ENCODE measurements around the gene RFNG.

Gene RFNG

DNA sequence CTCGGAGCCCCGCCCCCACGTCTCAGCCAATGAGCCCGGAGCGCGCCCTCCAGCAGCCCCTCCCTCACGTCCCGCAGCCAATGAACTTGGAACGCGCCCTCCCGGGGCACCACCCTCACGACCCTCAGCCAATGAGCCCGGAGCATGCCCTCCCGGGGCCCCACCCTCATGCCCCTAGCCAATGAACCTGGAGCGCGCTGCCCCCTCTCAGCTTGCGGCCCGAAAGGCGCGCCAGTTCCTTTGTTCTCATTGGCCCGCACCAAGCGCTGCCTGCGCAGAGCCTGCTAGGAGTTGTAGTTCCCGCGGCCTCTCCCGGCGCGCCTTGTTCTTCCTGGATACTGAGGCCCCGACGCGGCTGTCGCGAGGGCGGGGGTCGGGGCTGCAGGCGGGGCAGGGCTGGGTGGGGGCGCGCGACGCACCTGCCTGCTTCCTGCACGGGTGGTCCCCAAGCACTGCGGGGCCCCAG is 28.6 kb downstream of the RFNG start, which contains the start of gene LRRC45:
Gene LRRC45, plus strand, starts transcription at position 325 of the 466 bp plus-strand sequence. CDS start 339 bp downstream, outside the sequence.
- Histone ChIP-seq H3K9me3 (ENCODE audit: low read depth, low read length) (no peaks in the 10 kb centered on the region), H3K9ac (ENCODE audit: insufficient read length) (peak within 1 kb of the TSS; percentile 85), H3K27ac (no peak within 1 kb of the TSS), H3K36me3 (ENCODE audit: insufficient read depth, low read length) (no peaks in the 10 kb centered on the region), H3K4me3 (peak within 1 kb of the TSS; percentile 98)
- peak; percentile 96 for DNase-seq (ENCODE audit: low read depth, low spot score)
- TF ChIP-seq FOXP2 (optimal IDR thresholded peaks at IDR 0.05; ENCODE audit: control extremely low read depth, extremely low read length, insufficient read depth): peak; percentile 45
- TF ChIP-seq POLR2AphosphoS5 (IDR thresholded peaks at IDR 0.05; ENCODE audit: borderline replicate concordance, low read depth, low read length): no peak
- TF ChIP-seq EZH2 (IDR thresholded peaks at IDR 0.05): no peak

GRCh38 chr17:82022310-82022980 is 29.2 kb downstream of the RFNG start, which contains the start of gene CENPX:
Gene CENPX (minus strand): TSS chr17:82022878. CDS start chr17:82022861, 17 bp downstream.
- no peak within 1 kb of the TSS for H3K27ac ChIP-seq
- TF ChIP-seq POLR2AphosphoS5 (IDR thresholded peaks at IDR 0.05; ENCODE audit: borderline replicate concordance, low read depth, low read length) (peak; percentile 55; the same call in 1 of the 2 replicates), FOXP2 (optimal IDR thresholded peaks at IDR 0.05; ENCODE audit: control extremely low read depth, extremely low read length, insufficient read depth) (no peak), EZH2 (IDR thresholded peaks at IDR 0.05) (no peak)
- no peak for DNase-seq (ENCODE audit: low read depth, low spot score)

DNA sequence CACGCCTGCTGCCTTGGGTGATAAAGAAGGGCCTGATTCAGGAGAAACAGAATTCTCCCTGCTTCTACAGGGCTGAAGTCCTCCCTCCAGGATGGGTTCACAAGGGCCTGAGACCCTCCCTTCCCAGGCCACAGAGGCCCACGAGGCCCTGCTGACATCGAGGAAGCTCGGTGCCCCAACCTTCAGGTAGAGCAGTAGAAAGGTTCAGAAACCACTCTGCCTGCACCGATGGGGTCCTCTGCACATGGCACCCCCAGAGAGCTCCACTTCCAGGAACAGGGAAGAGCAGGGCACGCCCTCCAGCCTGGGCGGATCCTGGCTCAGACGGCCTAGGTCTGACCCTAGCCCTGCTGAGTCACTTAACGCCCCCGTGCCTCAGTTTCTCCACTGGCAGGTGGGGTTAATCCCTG is 29.7 kb downstream of the RFNG start:
- TF ChIP-seq FOXP2 (optimal IDR thresholded peaks at IDR 0.05; ENCODE audit: control extremely low read depth, extremely low read length, insufficient read depth) (no peak), EZH2 (IDR thresholded peaks at IDR 0.05) (no peak), POLR2AphosphoS5 (IDR thresholded peaks at IDR 0.05; ENCODE audit: borderline replicate concordance, low read depth, low read length) (no peak)
- Histone ChIP-seq H3K36me3 (ENCODE audit: insufficient read depth, low read length) (no peaks in the 10 kb centered on the region), H3K27ac (no peak overlapping the region), H3K9ac (ENCODE audit: insufficient read length) (peak overlapping the region; percentile 85), H3K4me3 (peak overlapping the region; percentile 98), H3K9me3 (ENCODE audit: low read depth, low read length) (no peaks in the 10 kb centered on the region)
- DNase-seq (ENCODE audit: low read depth, low spot score): no peak

More at GRCh38 chr17:82022310-82022980, 29.2 kb downstream of the RFNG start, which contains the start of gene CENPX:
- peak within 1 kb of the TSS; percentile 85 for H3K9ac ChIP-seq (ENCODE audit: insufficient read length)
- H3K9me3 ChIP-seq (ENCODE audit: low read depth, low read length): no peaks in the 10 kb centered on the region
- H3K4me3 ChIP-seq: peak within 1 kb of the TSS; percentile 98
- H3K36me3 ChIP-seq (ENCODE audit: insufficient read depth, low read length): no peaks in the 10 kb centered on the region

- peak overlapping the region; percentile 98 for H3K4me3 ChIP-seq
- H3K36me3 ChIP-seq (ENCODE audit: insufficient read depth, low read length): no peaks in the 10 kb centered on the region
- no peaks in the 10 kb centered on the region for H3K9me3 ChIP-seq (ENCODE audit: low read depth, low read length)
- peak overlapping the region; percentile 85 for H3K9ac ChIP-seq (ENCODE audit: insufficient read length)
- no peak overlapping the region for H3K27ac ChIP-seq
- no peak for TF ChIP-seq FOXP2 (optimal IDR thresholded peaks at IDR 0.05; ENCODE audit: control extremely low read depth, extremely low read length, insufficient read depth)
- no peak for TF ChIP-seq POLR2AphosphoS5 (IDR thresholded peaks at IDR 0.05; ENCODE audit: borderline replicate concordance, low read depth, low read length)
- TF ChIP-seq EZH2 (IDR thresholded peaks at IDR 0.05): no peak
- no peak for DNase-seq (ENCODE audit: low read depth, low spot score)
Observed at GRCh38 chr17:82021107-82021899, 30.3 kb downstream of the RFNG start.

- H3K4me3 ChIP-seq: no peak overlapping the region
Observed at GRCh38 chr17:82020572-82021106, 31.0 kb downstream of the RFNG start.

DNA sequence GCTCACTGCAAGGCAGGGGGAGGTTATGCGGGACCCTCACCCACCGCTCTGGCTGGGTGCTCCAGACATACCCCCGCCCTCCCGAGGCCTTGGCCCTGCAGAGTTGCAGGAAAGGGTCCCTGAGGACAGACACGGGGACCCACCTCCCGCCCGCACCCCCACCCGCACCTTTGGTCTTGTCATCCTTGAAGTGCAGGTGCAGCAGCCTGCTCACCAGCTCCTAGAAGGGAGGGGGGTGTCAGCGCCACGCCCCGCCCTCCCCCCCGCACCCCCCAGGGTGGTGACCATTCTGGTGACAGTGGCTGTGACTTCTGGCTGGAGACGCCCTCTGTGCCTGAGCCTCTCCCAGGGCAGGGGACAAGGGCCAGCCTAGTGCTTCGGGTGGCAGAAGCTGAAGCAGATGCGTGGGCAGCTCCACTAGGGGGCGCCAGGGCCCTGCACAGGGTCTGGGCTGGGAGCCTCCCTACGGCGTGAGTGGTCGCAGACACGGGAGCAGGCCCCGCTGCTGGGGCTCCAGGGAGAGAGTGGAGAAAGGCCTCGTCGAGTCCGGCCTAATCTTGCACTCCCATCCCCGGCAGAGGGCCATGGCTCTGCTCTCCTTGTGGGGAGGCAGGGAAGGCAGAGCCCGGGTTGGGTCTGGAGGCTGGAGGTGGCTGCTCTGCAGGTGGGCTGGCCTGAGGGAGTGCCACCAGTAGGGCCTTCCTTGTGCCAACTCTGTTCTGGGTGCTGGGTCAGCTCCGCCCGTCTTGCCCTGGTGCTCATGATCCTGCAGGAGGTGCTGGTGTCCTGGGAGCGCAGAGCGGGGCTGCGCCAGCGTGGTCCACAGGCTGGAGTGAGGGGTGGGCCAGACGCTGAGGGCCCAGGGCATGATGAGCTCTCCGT is 31.7 kb downstream of the RFNG start:
- TF ChIP-seq FOXP2 (optimal IDR thresholded peaks at IDR 0.05; ENCODE audit: control extremely low read depth, extremely low read length, insufficient read depth): no peak
- TF ChIP-seq POLR2AphosphoS5 (IDR thresholded peaks at IDR 0.05; ENCODE audit: borderline replicate concordance, low read depth, low read length): peak; percentile 16; the same call in 1 of the 2 replicates
- Histone ChIP-seq H3K9me3 (ENCODE audit: low read depth, low read length) (no peaks in the 10 kb centered on the region), H3K27ac (no peak overlapping the region), H3K9ac (ENCODE audit: insufficient read length) (no peak overlapping the region), H3K4me3 (no peak overlapping the region), H3K36me3 (ENCODE audit: insufficient read depth, low read length) (no peaks in the 10 kb centered on the region)
- DNase-seq (ENCODE audit: low read depth, low spot score): no peak

More at GRCh38 chr17:82020572-82021106, 31.0 kb downstream of the RFNG start:
- Histone ChIP-seq H3K36me3 (ENCODE audit: insufficient read depth, low read length) (no peaks in the 10 kb centered on the region), H3K27ac (no peak overlapping the region), H3K9ac (ENCODE audit: insufficient read length) (no peak overlapping the region), H3K9me3 (ENCODE audit: low read depth, low read length) (no peaks in the 10 kb centered on the region)
- DNase-seq (ENCODE audit: low read depth, low spot score): no peak
- no peak for TF ChIP-seq POLR2AphosphoS5 (IDR thresholded peaks at IDR 0.05; ENCODE audit: borderline replicate concordance, low read depth, low read length)
- TF ChIP-seq EZH2 (IDR thresholded peaks at IDR 0.05): no peak
- TF ChIP-seq FOXP2 (optimal IDR thresholded peaks at IDR 0.05; ENCODE audit: control extremely low read depth, extremely low read length, insufficient read depth): no peak

DNA sequence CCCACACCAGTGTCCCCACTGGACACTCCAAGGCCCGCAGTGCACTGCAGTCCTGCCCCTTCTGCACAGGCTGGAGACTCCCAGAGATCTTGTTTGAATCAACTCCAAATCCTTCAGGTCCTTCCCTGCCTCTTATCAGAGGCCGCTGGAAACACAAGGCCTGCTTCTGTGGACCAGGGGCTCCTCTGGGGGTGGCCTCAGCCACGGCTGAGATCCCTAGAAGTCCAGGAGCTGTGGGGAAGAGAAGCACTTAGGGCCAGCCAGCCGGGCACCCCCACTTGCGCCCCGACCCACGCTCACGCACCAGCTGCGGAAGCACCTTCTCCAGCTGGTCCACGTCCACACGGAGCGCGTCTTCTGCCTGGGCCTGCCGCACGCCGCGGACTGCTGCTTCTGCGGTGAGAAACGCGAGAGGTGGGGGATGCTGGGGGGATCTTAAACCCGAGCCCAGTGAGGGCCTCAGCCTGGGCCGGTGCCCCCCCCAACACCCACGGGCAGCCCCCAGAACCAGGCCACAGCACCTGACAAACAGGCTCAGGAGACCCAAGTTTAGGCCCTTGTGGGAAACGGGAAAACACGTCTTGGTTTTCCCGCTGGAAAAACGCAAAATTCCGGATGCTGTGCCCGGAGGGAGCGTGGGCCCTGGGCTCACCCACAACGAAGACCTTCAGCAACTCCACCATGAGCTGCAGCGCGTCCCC is 32.5 kb downstream of the RFNG start:
- DNase-seq (ENCODE audit: low read depth, low spot score): no peak
- TF ChIP-seq POLR2AphosphoS5 (IDR thresholded peaks at IDR 0.05; ENCODE audit: borderline replicate concordance, low read depth, low read length) (0 out of 2 replicates have a peak, but pooled peaks have one; percentile 39), EZH2 (IDR thresholded peaks at IDR 0.05) (no peak)
- Histone ChIP-seq H3K9ac (ENCODE audit: insufficient read length) (no peak overlapping the region), H3K27ac (0 out of 2 replicates have a peak overlapping the region, but pooled peaks have one; percentile 31), H3K4me3 (no peak overlapping the region), H3K36me3 (ENCODE audit: insufficient read depth, low read length) (no peaks in the 10 kb centered on the region), H3K9me3 (ENCODE audit: low read depth, low read length) (no peaks in the 10 kb centered on the region)

Data from SK-N-MC (cell line).